ENCODE results near the gene PSMB2.
"Not testable (repeated sequence)": the region's sequence is repeated elsewhere in the genome, so short reads cannot be mapped to it uniquely, and the experiment has no call there.

The PSMB2 gene

DNA sequence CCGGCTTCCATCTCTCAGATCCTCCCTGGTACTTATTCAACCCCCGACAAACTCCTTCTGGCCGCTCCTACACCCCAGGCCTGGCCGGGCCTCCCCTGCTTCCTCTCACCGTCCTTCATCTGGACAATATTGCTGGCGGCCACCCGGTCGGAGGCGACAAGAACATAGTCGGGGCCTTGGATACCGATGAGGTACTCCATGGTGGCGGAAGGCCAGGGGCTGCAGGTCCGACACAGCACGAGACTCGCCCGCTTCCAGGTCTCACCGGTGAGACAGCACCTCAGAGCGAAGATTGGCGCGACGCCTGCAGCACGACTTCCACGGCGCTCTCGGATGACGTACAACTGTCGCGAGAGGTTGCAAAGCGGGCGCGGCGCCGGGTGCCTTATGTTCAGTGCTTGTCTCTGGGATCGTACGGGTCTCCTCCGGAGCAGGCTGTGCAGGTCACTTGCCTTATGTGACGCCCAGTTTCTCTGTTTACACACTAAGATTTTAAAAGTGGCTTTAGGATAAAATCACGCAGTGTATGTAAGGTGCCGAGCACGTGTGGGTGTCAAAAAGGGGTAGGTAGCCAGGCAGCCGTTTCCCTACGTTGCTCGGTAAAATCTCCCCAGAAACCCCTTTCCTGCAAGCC lies at the start of gene PSMB2:
Gene PSMB2 (minus strand): TSS at position 294 of the 634 bp plus-strand sequence. CDS start 94 bp downstream, at position 200.
- DNase-seq = peak; percentile 98

DNA sequence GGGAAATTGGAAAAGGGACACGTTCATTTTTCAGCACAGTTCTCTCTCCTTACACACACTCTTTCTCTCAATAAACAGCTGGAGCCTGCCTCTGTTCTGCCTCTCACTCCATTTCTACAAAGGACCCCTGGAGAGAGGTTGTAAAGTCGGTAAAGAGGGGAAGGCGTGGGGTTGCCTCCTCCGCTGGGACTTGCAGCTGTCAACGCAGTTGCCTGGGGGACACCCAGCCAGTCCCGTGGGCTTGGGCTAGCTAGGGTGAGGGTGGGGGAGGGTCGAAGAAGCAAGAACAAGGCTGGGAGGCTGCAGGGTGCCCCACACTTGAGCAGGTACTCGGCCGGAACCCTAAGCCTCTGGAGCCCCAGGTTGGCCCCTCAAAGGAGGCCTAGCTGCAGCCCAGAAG lies 49.8 kb upstream of the PSMB2 start:
- no peak for DNase-seq

- not testable (repeated sequence) for DNase-seq
Measured at GRCh38 chr1:35690103-35690502, 48.8 kb upstream of the PSMB2 start.

GRCh38 chr1:35688161-35688560 lies 46.8 kb upstream of the PSMB2 start:
- no peak for DNase-seq

GRCh38 chr1:35683012-35683411 lies 41.7 kb upstream of the PSMB2 start:
- DNase-seq = no peak

DNA sequence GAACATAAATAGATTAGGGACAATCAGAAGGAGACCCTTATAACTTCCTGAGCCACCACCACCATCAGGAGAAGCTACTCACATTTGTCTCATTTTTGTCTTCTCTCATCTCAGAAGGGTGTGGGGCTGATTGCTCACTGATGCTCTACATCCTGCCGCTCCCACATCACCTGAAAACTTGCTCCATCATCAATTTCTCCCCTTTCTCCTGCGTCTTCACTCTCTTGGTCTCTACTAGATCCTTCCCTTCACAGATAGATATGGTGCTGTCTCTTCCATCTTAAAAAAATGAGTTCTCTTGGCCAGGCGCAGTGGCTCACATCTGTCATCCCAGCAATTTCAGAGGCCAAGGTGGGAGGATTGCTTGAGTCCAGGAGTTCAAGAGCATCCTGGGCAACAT lies 38.9 kb upstream of the PSMB2 start:
- no peak for DNase-seq

GRCh38 chr1:35675773-35676172 lies 34.4 kb upstream of the PSMB2 start:
- no peak for DNase-seq

- DNase-seq = no peak
Measured at GRCh38 chr1:35674111-35674510, 32.8 kb upstream of the PSMB2 start.

DNA sequence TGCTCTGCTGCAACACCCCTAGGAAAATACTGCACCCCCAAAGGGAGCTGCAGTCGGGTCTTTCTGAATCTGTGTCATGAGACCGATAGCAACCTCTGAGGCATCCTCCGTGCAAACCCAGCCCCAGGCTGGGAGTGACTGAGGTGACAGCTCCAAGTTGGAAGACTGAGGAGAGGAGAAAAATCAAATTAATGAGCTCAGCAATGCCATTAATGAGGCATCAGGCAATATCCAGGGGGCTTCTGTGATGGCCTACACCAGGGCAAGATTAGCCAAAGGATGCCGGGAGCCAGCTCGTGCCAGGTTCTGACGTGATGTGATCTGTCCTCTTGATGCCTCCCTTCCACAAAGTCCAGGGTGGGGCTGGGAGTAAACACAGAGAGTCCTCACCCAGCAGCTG lies 30.8 kb upstream of the PSMB2 start:
- DNase-seq = no peak

- no peak for DNase-seq
Measured at GRCh38 chr1:35668506-35668905, 27.2 kb upstream of the PSMB2 start.

- no peak for DNase-seq
Measured at GRCh38 chr1:35666916-35667315, 25.6 kb upstream of the PSMB2 start.

DNA sequence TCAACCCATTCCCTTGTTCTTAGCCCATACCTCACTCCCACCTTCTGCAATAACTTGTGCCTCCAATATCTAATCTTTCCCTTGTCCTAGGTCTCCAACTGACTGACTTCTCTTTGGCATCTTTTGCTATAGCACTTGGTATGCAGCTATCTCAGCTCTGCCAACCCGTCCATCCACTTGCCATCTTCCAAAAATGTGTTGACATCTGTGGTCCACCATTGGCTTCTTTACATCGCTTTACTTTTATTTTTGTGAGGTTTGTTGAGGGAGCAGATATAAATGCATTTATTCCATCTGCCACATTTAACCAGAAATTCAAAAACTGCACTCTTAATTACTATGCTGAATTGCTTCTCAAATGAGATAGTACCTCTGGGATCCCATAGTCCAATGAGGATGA lies 24.9 kb upstream of the PSMB2 start:
- DNase-seq = no peak

GRCh38 chr1:35663434-35663833 lies 22.1 kb upstream of the PSMB2 start:
- no peak for DNase-seq

- no peak for DNase-seq
Measured at GRCh38 chr1:35661474-35661795, 20.1 kb upstream of the PSMB2 start.

DNA sequence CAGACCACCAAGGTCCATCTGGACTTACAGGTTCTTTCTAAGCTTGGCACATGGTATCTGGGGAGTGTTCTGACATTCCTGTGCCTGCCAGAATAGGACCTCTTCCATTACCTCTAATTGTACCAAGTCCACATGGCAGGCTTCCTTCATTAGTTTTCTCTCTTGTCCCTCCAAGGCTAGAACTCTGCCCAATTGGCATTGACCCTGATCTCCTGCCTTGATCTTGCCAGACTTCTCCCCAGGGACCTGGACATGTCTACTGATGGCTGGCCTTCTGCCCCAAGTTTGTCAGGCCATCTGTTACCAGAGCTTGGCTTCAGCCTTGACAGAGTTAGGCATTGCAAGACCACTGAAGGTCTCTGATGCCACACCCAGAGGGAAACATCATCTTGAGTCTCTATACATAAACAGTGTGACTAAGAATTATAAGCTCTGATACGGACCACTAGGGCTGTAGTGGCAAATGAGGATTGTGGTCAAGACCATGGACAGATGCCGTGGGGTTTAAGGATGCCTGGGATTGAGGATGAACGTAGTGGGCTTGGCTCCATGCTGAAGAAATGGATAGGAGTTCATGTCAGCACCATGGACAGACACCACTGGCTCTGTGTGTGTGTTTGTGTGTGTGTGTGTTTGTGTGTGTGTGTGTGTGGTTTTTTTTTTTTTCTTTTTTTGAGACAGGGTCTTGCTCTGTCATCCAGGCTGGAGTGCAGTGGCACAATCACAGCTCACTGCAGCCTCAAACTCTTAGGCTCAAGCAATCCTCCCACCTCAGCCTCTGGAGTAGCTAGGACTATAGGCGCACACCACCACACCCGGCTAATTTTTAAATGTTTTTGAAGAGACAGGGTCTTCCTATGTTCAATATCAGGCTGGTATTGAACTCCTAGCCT lies 19.5 kb upstream of the PSMB2 start:
- no peak for DNase-seq

DNA sequence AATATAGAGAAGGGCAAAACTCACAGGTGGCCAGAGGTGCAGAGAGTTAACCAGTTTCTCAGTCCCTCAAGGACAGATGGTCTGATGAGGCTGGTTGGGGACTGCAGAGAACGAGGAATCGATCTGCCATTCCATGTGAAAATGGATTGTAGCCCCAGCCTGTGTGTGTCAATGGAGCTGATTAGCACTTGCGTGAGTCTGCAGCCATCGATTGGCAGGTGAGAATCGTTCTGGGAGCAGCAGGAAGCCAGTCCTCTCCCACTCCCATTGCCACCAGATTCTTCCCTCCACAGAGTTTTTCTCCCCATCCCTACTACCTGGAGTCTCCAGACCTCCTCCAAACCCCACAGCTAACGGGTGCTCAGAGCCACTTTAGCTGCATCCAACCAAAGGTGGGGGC lies 18.3 kb upstream of the PSMB2 start:
- DNase-seq = no peak

GRCh38 chr1:35657851-35658250 lies 16.5 kb upstream of the PSMB2 start:
- DNase-seq = no peak

DNA sequence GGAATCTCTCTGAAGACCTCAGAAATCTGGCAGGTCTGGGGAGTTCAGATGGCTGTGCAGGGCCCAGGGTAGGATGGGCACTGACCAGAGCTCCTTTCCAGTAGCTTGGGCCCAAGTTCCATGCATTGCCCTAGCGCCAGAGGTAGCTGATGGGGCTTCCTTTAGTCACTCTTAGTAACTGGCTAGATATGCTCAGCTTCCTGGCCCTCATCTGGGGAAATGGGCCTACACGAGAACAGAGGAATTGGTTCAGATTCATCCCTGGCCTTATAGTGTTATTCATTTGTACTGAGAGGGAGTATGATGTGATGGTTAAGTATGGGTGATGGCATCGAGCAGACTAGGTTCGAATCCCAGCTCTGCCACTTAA lies 15.5 kb upstream of the PSMB2 start:
- DNase-seq = no peak

DNA sequence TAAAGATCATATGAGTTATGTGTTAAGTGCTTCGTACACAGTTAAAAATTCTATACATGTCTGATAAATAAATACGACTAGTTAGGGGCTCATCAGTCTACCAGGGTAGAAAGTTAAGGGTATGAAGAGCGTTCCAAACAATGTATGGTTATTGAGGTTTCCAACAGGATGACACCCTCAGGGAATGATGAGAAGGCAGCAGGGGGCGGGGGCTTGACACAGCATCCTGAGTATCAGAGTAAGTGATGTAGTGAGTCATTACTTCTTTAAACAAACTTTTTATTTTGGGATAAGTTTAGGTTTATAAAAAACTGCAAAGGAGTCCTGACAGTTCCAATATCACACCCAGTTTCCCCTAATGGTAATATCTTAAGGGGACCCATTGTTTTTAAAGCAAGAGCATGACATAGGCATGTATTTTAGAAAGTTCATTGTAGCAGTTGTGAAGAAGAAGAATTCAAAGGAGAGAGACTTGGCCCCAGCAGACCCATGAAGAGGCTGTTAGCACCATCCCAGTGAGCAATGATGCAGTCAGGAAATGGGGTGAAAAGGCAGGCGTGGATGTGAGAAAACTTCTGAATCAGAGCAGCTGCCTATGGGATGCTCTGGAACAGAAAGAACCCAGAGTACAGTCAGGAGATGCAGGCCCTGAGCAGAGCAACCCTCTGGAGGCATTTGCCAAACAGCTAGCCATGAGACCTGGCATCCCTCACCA lies 15.0 kb upstream of the PSMB2 start:
- no peak for DNase-seq

DNA sequence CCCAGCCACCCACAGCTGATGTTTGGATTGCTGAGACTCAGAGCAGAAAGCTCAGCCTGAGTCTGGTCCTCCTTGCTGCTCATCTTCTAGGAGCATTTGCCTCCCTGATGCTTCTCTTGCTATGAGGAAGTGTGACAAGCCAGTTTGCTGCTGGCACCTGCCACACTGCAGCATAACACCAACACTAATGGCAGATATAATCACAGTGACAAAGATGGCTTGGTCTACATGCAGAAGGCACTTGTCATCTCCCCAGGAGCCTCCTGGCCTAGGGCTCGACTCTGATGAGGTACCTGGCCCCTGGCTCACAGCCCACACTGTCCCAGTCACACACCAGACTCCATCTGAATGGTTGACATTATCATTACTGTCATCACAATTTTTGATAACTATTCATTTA lies 13.9 kb upstream of the PSMB2 start:
- no peak for DNase-seq

DNA sequence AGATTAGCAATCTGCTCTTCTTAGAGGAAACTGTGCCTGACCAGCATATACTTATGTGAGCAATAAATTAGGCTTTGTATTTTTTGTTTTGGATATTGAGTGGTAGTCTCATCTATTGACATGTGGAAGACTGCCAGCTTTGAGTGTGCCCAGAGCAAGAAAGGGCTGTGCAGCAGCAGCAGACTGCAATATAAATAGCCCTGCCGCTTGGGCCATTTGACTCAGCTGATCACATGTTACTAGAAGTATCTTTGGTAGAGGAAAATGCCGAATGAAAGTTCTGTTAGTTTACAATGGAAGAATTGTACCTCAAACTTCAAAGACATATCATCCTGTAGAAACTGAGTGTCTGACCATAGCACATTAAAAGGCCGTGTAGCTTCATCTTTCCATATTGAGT lies 9.1 kb upstream of the PSMB2 start:
- DNase-seq = no peak

GRCh38 chr1:35646043-35646442 lies 4.7 kb upstream of the PSMB2 start:
- no peak for DNase-seq

DNA sequence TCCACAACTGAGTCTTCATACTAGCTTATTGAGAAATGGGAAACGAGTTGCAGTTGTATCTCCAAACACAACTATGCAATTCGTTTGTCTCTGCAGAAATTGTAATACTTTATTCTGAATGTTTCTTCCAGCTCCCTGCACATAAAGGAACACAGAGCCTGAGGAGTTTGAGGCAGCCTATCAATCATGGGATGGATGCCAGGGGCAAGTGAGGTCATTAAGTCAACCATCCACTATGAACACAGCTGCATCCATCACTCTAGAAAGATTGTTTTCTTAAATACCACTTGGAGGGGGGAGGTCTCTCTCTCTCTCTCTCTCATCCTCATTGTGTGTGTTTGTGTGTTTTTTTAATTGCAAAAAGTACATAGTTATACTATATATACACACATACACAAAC lies 2.9 kb upstream of the PSMB2 start:
- DNase-seq = no peak

DNA sequence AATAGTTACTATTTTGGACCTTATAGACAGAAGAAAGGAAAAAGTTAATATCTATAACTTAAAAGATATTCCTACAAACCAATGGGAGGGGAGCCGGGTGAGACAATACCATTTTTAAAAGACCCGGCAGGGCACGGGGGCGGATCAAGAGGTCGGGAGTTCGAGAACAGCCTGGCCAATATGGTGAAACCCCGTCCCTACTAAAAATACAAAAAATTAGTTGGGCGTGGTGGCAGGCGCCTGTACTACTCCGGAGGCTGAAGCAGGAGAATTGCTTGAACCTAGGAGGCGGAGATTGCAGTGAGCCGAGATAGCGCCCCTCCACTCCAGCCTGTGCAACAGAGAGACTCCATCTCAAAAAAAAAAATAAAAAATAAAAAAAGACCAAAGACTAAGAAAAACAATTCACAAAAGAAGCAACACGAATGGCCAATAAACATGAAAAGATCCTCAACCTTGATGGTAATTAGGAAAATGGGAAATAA lies 1.2 kb upstream of the PSMB2 start:
- DNase-seq = peak; percentile 25
